ENCODE results near the gene ADH6.

Gene ADH6

DNA sequence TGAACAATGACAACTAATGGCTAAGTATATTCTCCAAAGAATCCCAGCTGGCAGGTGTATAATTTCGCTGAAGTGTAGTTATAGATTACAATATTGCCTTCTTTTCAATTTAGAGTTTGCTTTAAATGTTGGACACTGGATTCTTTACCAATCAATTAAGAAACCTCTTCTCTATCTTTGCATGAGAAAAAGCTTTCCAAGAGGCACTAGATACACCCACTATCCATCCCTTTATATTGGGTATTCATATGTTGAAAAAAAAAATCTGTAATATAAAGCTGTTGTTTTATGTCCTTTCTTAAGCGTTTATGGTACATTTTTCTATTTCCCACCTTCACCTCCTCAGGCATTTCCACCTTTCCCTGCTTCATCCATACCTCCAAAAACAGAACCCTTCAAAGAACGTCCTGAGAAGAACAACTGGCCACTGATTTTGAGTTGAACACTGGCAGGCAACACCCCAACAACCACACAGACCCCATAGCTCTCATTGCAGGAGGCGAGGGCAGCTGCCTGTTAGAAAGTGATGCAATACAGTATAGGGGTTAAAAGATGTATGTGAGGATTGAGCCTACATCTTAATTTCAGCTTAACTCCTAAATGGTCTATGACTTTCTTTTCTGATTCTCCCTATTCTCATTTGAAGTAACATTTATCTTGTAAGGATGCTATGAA, 11.8 kb downstream of the ADH6 start:
- Histone ChIP-seq H3K9me3 (ENCODE audit: severe bottlenecking) (no peaks in the 10 kb centered on the region), H3K36me3 (ENCODE audit: low read depth) (no peaks in the 10 kb centered on the region), H3K27ac (ENCODE audit: poor library complexity, severe bottlenecking) (no peak overlapping the region), H3K4me3 (ENCODE audit: severe bottlenecking) (no peak overlapping the region), H3K27me3 (ENCODE audit: insufficient read depth, poor library complexity, severe bottlenecking) (no peaks in the 10 kb centered on the region), H3K4me1 (ENCODE audit: insufficient read depth, poor library complexity, severe bottlenecking) (no peaks in the 10 kb centered on the region)
- no peak for ATAC-seq (ENCODE audit: low read depth)
- TF ChIP-seq CTCF (IDR thresholded peaks at IDR 0.05; ENCODE audit: poor library complexity, severe bottlenecking), result no peak
- no peak for DNase-seq (ENCODE audit: low spot score)

DNA sequence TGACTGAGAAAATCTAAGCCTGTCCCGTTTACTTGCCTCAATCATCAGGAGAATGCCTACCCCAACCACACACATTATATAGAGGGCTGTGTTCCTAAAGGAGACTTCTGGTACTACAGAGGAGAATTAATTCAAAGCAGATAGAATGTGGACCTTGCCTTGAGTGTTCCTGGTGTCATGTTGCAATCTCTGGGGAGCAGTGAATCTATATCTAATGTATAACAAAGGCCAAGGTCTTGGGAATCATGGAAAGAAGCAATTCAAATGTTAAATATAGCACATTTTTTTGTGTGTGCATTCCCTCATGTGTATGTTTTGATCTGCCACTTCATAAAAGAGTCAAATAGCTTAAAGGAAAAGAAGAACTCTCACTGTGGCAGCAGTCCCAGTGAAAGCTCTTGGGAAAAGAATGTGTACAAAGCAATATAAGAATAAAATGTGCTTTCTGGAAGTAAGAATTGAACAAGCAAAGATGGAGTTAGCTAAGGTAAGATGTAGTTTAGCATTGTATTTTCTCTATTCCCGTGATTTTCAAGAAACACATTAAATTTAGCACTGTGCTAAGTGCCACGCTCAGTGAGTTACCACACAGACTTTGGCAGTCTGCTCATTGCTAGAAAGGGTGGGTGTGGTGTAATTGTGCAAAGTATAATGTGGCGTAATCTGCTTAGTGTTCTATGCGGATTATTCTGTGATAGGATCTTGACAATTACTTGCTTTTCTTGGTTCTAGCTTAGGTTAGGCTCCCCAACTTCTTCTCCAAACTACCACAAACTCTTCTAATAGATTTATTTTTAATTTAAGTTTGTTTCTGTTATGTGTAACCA, 13.7 kb downstream of the ADH6 start:
- Histone ChIP-seq H3K27ac (ENCODE audit: poor library complexity, severe bottlenecking) (no peak overlapping the region), H3K4me1 (ENCODE audit: insufficient read depth, poor library complexity, severe bottlenecking) (no peaks in the 10 kb centered on the region), H3K9me3 (ENCODE audit: severe bottlenecking) (no peaks in the 10 kb centered on the region), H3K27me3 (ENCODE audit: insufficient read depth, poor library complexity, severe bottlenecking) (no peaks in the 10 kb centered on the region), H3K4me3 (ENCODE audit: severe bottlenecking) (no peak overlapping the region), H3K36me3 (ENCODE audit: low read depth) (no peaks in the 10 kb centered on the region)
- no peak for TF ChIP-seq CTCF (IDR thresholded peaks at IDR 0.05; ENCODE audit: poor library complexity, severe bottlenecking)
- ATAC-seq (ENCODE audit: low read depth), result no peak
- DNase-seq (ENCODE audit: low spot score), result no peak

GRCh38 chr4:99202536-99202935, 16.5 kb downstream of the ADH6 start:
- Histone ChIP-seq H3K9me3 (ENCODE audit: severe bottlenecking) (no peaks in the 10 kb centered on the region), H3K27me3 (ENCODE audit: insufficient read depth, poor library complexity, severe bottlenecking) (no peaks in the 10 kb centered on the region), H3K36me3 (ENCODE audit: low read depth) (no peaks in the 10 kb centered on the region), H3K27ac (ENCODE audit: poor library complexity, severe bottlenecking) (no peak overlapping the region), H3K4me1 (ENCODE audit: insufficient read depth, poor library complexity, severe bottlenecking) (no peaks in the 10 kb centered on the region), H3K4me3 (ENCODE audit: severe bottlenecking) (no peak overlapping the region)
- ATAC-seq (ENCODE audit: low read depth), result no peak
- TF ChIP-seq CTCF (IDR thresholded peaks at IDR 0.05; ENCODE audit: poor library complexity, severe bottlenecking), result no peak
- no peak for DNase-seq (ENCODE audit: low spot score)

- DNase-seq (ENCODE audit: low spot score) (no peak), ATAC-seq (ENCODE audit: low read depth) (no peak)
- Histone ChIP-seq H3K4me1 (ENCODE audit: insufficient read depth, poor library complexity, severe bottlenecking) (no peaks in the 10 kb centered on the region), H3K27me3 (ENCODE audit: insufficient read depth, poor library complexity, severe bottlenecking) (no peaks in the 10 kb centered on the region), H3K9me3 (ENCODE audit: severe bottlenecking) (no peaks in the 10 kb centered on the region), H3K36me3 (ENCODE audit: low read depth) (no peaks in the 10 kb centered on the region), H3K4me3 (ENCODE audit: severe bottlenecking) (no peak overlapping the region), H3K27ac (ENCODE audit: poor library complexity, severe bottlenecking) (no peak overlapping the region)
- TF ChIP-seq CTCF (IDR thresholded peaks at IDR 0.05; ENCODE audit: poor library complexity, severe bottlenecking), result no peak
Measured at GRCh38 chr4:99202094-99202493, 17.0 kb downstream of the ADH6 start.

GRCh38 chr4:99201690-99202089, 17.4 kb downstream of the ADH6 start:
- Histone ChIP-seq H3K36me3 (ENCODE audit: low read depth) (no peaks in the 10 kb centered on the region), H3K4me1 (ENCODE audit: insufficient read depth, poor library complexity, severe bottlenecking) (no peaks in the 10 kb centered on the region), H3K27ac (ENCODE audit: poor library complexity, severe bottlenecking) (no peak overlapping the region), H3K4me3 (ENCODE audit: severe bottlenecking) (no peak overlapping the region), H3K27me3 (ENCODE audit: insufficient read depth, poor library complexity, severe bottlenecking) (no peaks in the 10 kb centered on the region), H3K9me3 (ENCODE audit: severe bottlenecking) (no peaks in the 10 kb centered on the region)
- DNase-seq (ENCODE audit: low spot score), result no peak
- TF ChIP-seq CTCF (IDR thresholded peaks at IDR 0.05; ENCODE audit: poor library complexity, severe bottlenecking), result peak; percentile 9
- ATAC-seq (ENCODE audit: low read depth), result no peak
